GM12878 (cell line): ENCODE results near the gene COL25A1. TPM values are rescaled to one million over a fixed set of nuclear protein-coding genes. Genes with fewer than 3 reads are reported as not detected.

Experiments used
- ATAC-seq: fragments of 200-7000 bp; cut with Tn5 transposase; 3 replicates; pipeline ENCODE4 v1.9.1; 2020; ENCODE audit warnings: mild to moderate bottlenecking, moderate library complexity
- BruUV-seq: library from RNA; stranded (reverse); fragments of 400-500 nt; replicated peaks from 2 replicates; lab custom pipeline; 2021; lab: Mats Ljungman, UMichigan
- CTCF ChIA-PET: fragments of 300-600 bp; sonication (Branson Sonifier 250); formaldehyde crosslinking; extraction: SDS; loops from one replicate; lab custom pipeline; 2021; ENCODE audit warnings: inconsistent platforms; lab: Yijun Ruan, JAX
- POLR2A ChIA-PET: fragments of 350-600 bp; formaldehyde crosslinking; extraction: SDS; loops from one replicate; lab custom pipeline; 2021; ENCODE audit warnings: inconsistent platforms; lab: Charles Lee
- RAD21 ChIA-PET: fragments of 300-600 bp; sonication (Branson Sonifier 250); formaldehyde crosslinking; loops from one replicate; lab custom pipeline; 2023; ENCODE audit warnings: antibody characterized with exemption; ENCODE audit not compliant: unreplicated experiment; lab: Charles Lee
- SMC1A ChIA-PET: fragments of 300-600 bp; sonication (Branson Sonifier 250); formaldehyde crosslinking; loops from one replicate; lab custom pipeline; 2023; ENCODE audit not compliant: unreplicated experiment, uncharacterized antibody; lab: Charles Lee
- DNase-seq: peaks from one replicate; pipeline ENCODE4 v3.0.0-alpha.2; 2011; ENCODE audit warnings: low read depth, low spot score
- FAIRE-seq: peaks from 3 replicates; lab custom pipeline; 2011; peaks lifted over from hg19 to GRCh38; lab: Jason Lieb, UNC
- H2AFZ ChIP-seq: 2 replicates; pipeline ENCODE4 v1.6.0; 2011; ENCODE audit warnings: low read depth, low read length, control low read depth; ENCODE audit not compliant: control insufficient read depth
- H3K27ac ChIP-seq: 2 replicates; pipeline ENCODE4 v1.5.1; 2011; ENCODE audit warnings: control low read depth; ENCODE audit not compliant: control insufficient read depth, insufficient read depth
- H3K27me3 ChIP-seq, 2 experiments: replicated peaks in 1 of 2; 2 replicates each; pipeline versions ENCODE4 v1.6.0 to v1.6.1; 2011; ENCODE audit warnings: low read length in 1 of 2; ENCODE audit not compliant: control insufficient read depth in 2 of 2, insufficient read depth in 2 of 2
- H3K36me3 ChIP-seq, 2 experiments: 2 replicates each; pipeline ENCODE4 v1.5.1; 2011; ENCODE audit warnings: low read length in 1 of 2; ENCODE audit not compliant: control insufficient read depth in 2 of 2, insufficient read depth in 2 of 2
- H3K4me1 ChIP-seq: 2 replicates; pipeline ENCODE4 v1.6.1; 2011; ENCODE audit warnings: mild to moderate bottlenecking, low read length, moderate library complexity, mixed read lengths; ENCODE audit not compliant: control insufficient read depth, insufficient read depth
- H3K4me2 ChIP-seq: 2 replicates; pipeline ENCODE4 v1.6.0; 2011; ENCODE audit warnings: control low read depth; ENCODE audit not compliant: control insufficient read depth, insufficient read depth
- H3K4me3 ChIP-seq: fragments of 200-600 bp; sonication (generic); 2 replicates; pipeline ENCODE4 v1.5.1; 2016
- H3K79me2 ChIP-seq: 2 replicates; pipeline ENCODE4 v1.6.0; 2011; ENCODE audit warnings: low read length; ENCODE audit not compliant: control insufficient read depth, insufficient read depth
- H3K9ac ChIP-seq: 2 replicates; pipeline ENCODE4 v1.8.0; 2011; ENCODE audit warnings: low read length, control low read depth, mixed read lengths; ENCODE audit not compliant: control insufficient read depth, insufficient read depth
- H3K9me3 ChIP-seq: replicated peaks from 3 replicates; pipeline ENCODE4 v1.5.1; 2011; ENCODE audit warnings: mild to moderate bottlenecking, low read length; ENCODE audit not compliant: control insufficient read depth, insufficient read depth
- H4K20me1 ChIP-seq: 2 replicates; pipeline ENCODE4 v1.6.0; 2011; ENCODE audit not compliant: control insufficient read depth, insufficient read depth
- ESRRA ChIP-seq: IDR thresholded peaks from 2 replicates; pipeline ENCODE4 v1.6.1; 2012; ENCODE audit warnings: mild to moderate bottlenecking, low read length, improper control_type of control experiment
- FOXM1 ChIP-seq: IDR thresholded peaks from 2 replicates; pipeline ENCODE4 v1.6.1; 2012; ENCODE audit warnings: low read depth, mild to moderate bottlenecking, inconsistent platforms, low read length, moderate library complexity
- MYB ChIP-seq: fragments of 150-350 bp; IDR thresholded peaks from 2 replicates; pipeline ENCODE4 v1.6.1; 2014; ENCODE audit warnings: mild to moderate bottlenecking, low read depth, low read length, borderline replicate concordance
- POLR2A ChIP-seq: IDR thresholded peaks from 2 replicates; pipeline ENCODE4 v1.6.1; 2011; ENCODE audit warnings: low read depth, mild to moderate bottlenecking, low read length
- SUZ12 ChIP-seq: fragments of 200-600 bp; sonication (generic); IDR thresholded peaks from one replicate; pipeline ENCODE4 v1.6.1; 2018; ENCODE audit warnings: antibody characterized with exemption, mild to moderate bottlenecking; ENCODE audit not compliant: unreplicated experiment
- WGBS: methylation state at CpG from one replicate; pipeline ENCODE4 v1.1.6; 2016; ENCODE audit warnings: low lambda C conversion rate; ENCODE audit not compliant: insufficient replicate concordance, insufficient coverage; ENCODE audit errors: missing lambda C conversion rate; 5-methylcytosine and 5-hydroxymethylcytosine counted together
- in situ Hi-C: fragments of 300-500 bp; cut with MboI; formaldehyde crosslinking; loops from 9 replicates; pipeline ENCODE4 v1.14.3; 2018; ENCODE audit warnings: mixed read lengths
- intact Hi-C: fragments of 100-400 bp; cut with micrococcal nuclease; formaldehyde crosslinking; loops from one replicate; pipeline ENCODE4 v1.14.2; 2022; ENCODE audit not compliant: unreplicated experiment
- polyA plus RNA-seq, 11 experiments: library from polyadenylated mRNA; depleted of rRNA in 4 of 11; unstranded in 6 of 11; stranded (reverse) in 5 of 11; fragments of >200 nt; fragmentation: Nextera tagmentation in 4 of 11; fragmentation: Illumina TruSeq in 1 of 11; extraction: Ambion mirVana in 4 of 11; extraction: Trizol in 1 of 11; gene quantifications; 1 replicate in 1 of 11; 2 replicates in 10 of 11; pipeline versions ENCODE4 v1.2.1 to v1.2.3, GENCODE V29; 2011 to 2016; ENCODE audit warnings: inconsistent platforms in 2 of 11, missing spikeins in 2 of 11, low read depth in 1 of 11
- total RNA-seq, 4 experiments: library from RNA; depleted of rRNA in 3 of 4; stranded (reverse); fragments of >200 nt in 3 of 4; fragmentation: Illumina TruSeq in 1 of 4; extraction: Trizol in 1 of 4; gene quantifications; 2 replicates each; pipeline versions ENCODE4 v1.2.1 to v1.2.3, GENCODE V29; 2013 to 2021
- TF ChIP-seq, protein P1 (sequence below): fragments of 450-650 bp; IDR thresholded peaks from 2 replicates; pipeline ENCODE4 v1.6.1; 2017; ENCODE audit warnings: borderline replicate concordance

The COL25A1 gene
- total and polyA plus RNA-seq, 10 of the 15 experiments (the other 5 are each of a cell fraction or from before 2014, with no cell fraction given) = 0.01 to 0.26 (median 0.12) TPM; not detected in 6

DNA sequence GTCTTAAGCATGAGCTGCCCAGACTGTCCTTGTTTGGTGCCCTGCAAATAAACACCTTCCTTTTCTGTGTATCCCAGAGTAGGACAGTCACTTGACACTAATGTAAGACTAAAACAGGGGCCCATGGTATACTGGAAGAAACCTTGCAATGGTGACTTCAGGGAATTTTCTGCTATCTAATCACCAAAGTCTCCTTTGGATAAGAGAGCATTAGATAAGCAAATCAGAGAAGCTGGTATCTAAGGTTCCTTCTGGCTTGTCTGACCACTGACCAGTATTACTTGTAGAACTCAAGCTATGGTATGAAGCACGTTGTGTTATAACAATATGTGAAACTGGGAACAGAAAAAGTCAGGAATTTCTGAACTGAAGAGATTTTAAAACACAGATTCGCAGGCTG lies 173.9 kb downstream of the COL25A1 start:
- DNase-seq = no peak
- H3K27ac ChIP-seq = no peak overlapping the region
- H3K9ac ChIP-seq = no peak overlapping the region
- intact Hi-C loops = no loop called here
- no peaks in the 10 kb centered on the region for H4K20me1 ChIP-seq
- ATAC-seq = no peak
- CTCF ChIA-PET = interaction anchor here (2.9 kb wide), 1 partner anchor 165 kb away, joined by 8 read pairs; no protein-coding TSS in a partner anchor
- POLR2A ChIA-PET = no interaction called here
- no peaks in the 10 kb centered on the region for H3K79me2 ChIP-seq
- H3K36me3 ChIP-seq = no peaks in the 10 kb centered on the region
- SMC1A ChIA-PET = interaction anchor here (1.0 to 2.7 kb wide), 5 partner anchors 13 to 170 kb away, joined by 3 to 13 read pairs (median 4); no protein-coding TSS in a partner anchor
- H2AFZ ChIP-seq = no peak overlapping the region
- no peaks in the 10 kb centered on the region for H3K9me3 ChIP-seq
- H3K4me2 ChIP-seq = no peak overlapping the region
- no peaks in the 10 kb centered on the region for H3K27me3 ChIP-seq
- H3K4me1 ChIP-seq = no peaks in the 10 kb centered on the region
- BruUV-seq = no TSS peak
- no peak for TF ChIP-seq POLR2A
- TF ChIP-seq ESRRA = no peak
- TF ChIP-seq SUZ12 = no peak
- no peak for TF ChIP-seq FOXM1
- TF ChIP-seq, protein P1, sequence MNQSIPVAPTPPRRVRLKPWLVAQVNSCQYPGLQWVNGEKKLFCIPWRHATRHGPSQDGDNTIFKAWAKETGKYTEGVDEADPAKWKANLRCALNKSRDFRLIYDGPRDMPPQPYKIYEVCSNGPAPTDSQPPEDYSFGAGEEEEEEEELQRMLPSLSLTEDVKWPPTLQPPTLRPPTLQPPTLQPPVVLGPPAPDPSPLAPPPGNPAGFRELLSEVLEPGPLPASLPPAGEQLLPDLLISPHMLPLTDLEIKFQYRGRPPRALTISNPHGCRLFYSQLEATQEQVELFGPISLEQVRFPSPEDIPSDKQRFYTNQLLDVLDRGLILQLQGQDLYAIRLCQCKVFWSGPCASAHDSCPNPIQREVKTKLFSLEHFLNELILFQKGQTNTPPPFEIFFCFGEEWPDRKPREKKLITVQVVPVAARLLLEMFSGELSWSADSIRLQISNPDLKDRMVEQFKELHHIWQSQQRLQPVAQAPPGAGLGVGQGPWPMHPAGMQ = no peak
- no peak for FAIRE-seq
- 22% methylated on average over 2 of the region's 2 CpGs for WGBS
- no peak overlapping the region for H3K4me3 ChIP-seq
- RAD21 ChIA-PET = no interaction called here
- in situ Hi-C loops = no loop called here

- no peak for DNase-seq
- 33% methylated on average over 2 of the region's 2 CpGs for WGBS
- H4K20me1 ChIP-seq = no peaks in the 10 kb centered on the region
- H3K27ac ChIP-seq = no peak overlapping the region
- no peaks in the 10 kb centered on the region for H3K79me2 ChIP-seq
- H3K36me3 ChIP-seq = no peaks in the 10 kb centered on the region
- FAIRE-seq = no peak
- no peak for ATAC-seq
- in situ Hi-C loops (no loop called here), intact Hi-C loops (no loop called here)
- no peak overlapping the region for H3K9ac ChIP-seq
- H3K27me3 ChIP-seq = no peaks in the 10 kb centered on the region
- no peaks in the 10 kb centered on the region for H3K9me3 ChIP-seq
- no peak overlapping the region for H2AFZ ChIP-seq
- H3K4me1 ChIP-seq = no peaks in the 10 kb centered on the region
- no peak for TF ChIP-seq MYB
- POLR2A ChIA-PET = no interaction called here
- SMC1A ChIA-PET = interaction anchor here (1.0 to 2.7 kb wide), 5 partner anchors 13 to 171 kb away, joined by 3 to 13 read pairs (median 4); no protein-coding TSS in a partner anchor
- H3K4me3 ChIP-seq = no peak overlapping the region
- RAD21 ChIA-PET = interaction anchor here (0.6 kb wide), 1 partner anchor 185 kb away, joined by 4 read pairs; no protein-coding TSS in a partner anchor
- no TSS peak for BruUV-seq
- H3K4me2 ChIP-seq = no peak overlapping the region
- CTCF ChIA-PET = interaction anchor here (2.9 kb wide), 1 partner anchor 166 kb away, joined by 8 read pairs; no protein-coding TSS in a partner anchor
These were observed 174.6 kb downstream of the COL25A1 start for GRCh38 chr4:109127866-109128265.
